HCT116 (cell line): ENCODE data around the gene KIF5C.

ENCODE experiments used
- EZH2 ChIP-seq: fragments of 200-600 bp; sonication (generic); IDR thresholded peaks from 2 replicates; pipeline ENCODE4 v1.6.1; 2017; ENCODE audit warnings: antibody characterized with exemption, mixed run types
- POLR2A ChIP-seq: IDR thresholded peaks from 2 replicates; pipeline ENCODE4 v1.7.0; 2011; ENCODE audit warnings: borderline replicate concordance; ENCODE audit not compliant: insufficient read depth, insufficient read length; ENCODE audit errors: extremely low read depth
- POLR2AphosphoS5 ChIP-seq: IDR thresholded peaks from 2 replicates; pipeline ENCODE4 v1.6.1; 2011; ENCODE audit warnings: mild to moderate bottlenecking, low read depth, low read length, moderate library complexity
- RAD21 ChIP-seq: IDR thresholded peaks from 2 replicates; pipeline ENCODE4 v1.6.1; 2012; ENCODE audit warnings: low read depth, mild to moderate bottlenecking
- SRF ChIP-seq: IDR thresholded peaks from 2 replicates; pipeline ENCODE4 v1.6.1; 2012; ENCODE audit warnings: low read depth
- TF ChIP-seq, protein P1 (sequence below), 3 experiments: fragments of 200-600 bp in 1 of 3; sonication (generic) in 1 of 3; IDR thresholded peaks in 2 of 3; conservative IDR thresholded peaks in 1 of 3; 2 replicates each; pipeline ENCODE4 v1.5.1; 2012 to 2017; ENCODE audit warnings: low read depth in 2 of 3, low read length in 2 of 3, antibody characterized with exemption in 1 of 3, borderline replicate concordance in 1 of 3, control low read depth in 1 of 3, mild to moderate bottlenecking in 1 of 3, mixed read lengths in 1 of 3, mixed run types in 1 of 3, moderate library complexity in 1 of 3; ENCODE audit not compliant: insufficient read depth in 1 of 3
- TF ChIP-seq, protein P2 (sequence below): IDR thresholded peaks from 2 replicates; pipeline ENCODE4 v1.6.1; 2012

DNA sequence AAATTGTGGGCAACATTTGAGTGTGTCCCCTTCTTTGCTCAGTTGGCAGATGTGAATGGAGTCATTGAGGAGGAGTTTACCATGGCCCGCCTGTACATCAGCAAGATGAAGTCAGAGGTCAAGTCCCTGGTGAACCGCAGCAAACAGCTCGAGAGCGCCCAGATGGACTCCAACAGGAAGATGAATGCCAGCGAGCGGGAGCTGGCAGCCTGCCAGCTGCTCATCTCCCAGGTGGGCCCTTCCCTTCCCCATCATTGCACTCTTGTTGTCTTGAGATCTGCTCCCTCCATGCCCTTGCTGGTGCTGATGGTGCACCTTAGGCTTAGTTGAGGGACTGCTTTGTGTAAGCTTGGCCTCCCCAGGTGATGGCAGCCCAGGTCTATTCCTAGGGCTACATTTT is 115.9 kb downstream of the KIF5C start:
- TF ChIP-seq, protein P1, sequence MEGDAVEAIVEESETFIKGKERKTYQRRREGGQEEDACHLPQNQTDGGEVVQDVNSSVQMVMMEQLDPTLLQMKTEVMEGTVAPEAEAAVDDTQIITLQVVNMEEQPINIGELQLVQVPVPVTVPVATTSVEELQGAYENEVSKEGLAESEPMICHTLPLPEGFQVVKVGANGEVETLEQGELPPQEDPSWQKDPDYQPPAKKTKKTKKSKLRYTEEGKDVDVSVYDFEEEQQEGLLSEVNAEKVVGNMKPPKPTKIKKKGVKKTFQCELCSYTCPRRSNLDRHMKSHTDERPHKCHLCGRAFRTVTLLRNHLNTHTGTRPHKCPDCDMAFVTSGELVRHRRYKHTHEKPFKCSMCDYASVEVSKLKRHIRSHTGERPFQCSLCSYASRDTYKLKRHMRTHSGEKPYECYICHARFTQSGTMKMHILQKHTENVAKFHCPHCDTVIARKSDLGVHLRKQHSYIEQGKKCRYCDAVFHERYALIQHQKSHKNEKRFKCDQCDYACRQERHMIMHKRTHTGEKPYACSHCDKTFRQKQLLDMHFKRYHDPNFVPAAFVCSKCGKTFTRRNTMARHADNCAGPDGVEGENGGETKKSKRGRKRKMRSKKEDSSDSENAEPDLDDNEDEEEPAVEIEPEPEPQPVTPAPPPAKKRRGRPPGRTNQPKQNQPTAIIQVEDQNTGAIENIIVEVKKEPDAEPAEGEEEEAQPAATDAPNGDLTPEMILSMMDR (IDR thresholded peaks at IDR 0.05 in 2 of 3, conservative IDR thresholded peaks at IDR 0.05 in 1 of 3; ENCODE audit: borderline replicate concordance in 1 of 3, insufficient read depth in 1 of 3, low read depth in 2 of 3, low read length in 2 of 3) = no peak
- TF ChIP-seq, protein P2, sequence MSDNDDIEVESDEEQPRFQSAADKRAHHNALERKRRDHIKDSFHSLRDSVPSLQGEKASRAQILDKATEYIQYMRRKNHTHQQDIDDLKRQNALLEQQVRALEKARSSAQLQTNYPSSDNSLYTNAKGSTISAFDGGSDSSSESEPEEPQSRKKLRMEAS = no peak
- TF ChIP-seq EZH2 (no peak), POLR2AphosphoS5 (no peak), RAD21 (no peak), POLR2A (no peak), SRF (no peak)
